ENCODE data around the gene MUC5AC.

MUC5AC gene

DNA sequence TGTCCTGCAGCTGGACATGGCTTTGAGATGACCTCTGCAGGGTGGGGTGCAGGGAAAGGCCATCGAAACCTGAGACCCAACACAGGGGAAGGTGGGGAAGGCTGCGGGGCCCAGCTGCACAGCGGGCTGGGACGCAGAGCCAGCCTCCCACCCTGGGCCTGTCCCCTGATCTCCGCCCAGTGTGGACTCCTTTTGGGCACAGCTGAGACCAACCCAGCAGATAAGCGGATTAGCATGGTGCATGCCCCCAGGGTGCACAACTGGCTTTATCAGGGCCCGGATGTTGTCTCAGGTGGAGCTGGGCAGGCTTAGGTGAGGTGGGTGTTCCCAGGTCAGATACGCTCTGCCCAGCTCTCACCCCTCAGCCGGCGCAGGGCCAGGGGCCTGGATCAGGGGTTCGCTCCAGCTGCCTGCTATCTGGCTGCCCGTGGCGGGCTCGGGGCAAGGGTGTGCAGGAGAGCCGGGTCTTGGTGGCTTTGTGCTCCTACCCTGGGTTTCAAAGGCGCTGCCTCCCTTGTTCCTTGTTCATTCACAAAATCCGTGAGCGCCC, 28.1 kb upstream of the MUC5AC start:
- TF ChIP-seq, protein P1, sequence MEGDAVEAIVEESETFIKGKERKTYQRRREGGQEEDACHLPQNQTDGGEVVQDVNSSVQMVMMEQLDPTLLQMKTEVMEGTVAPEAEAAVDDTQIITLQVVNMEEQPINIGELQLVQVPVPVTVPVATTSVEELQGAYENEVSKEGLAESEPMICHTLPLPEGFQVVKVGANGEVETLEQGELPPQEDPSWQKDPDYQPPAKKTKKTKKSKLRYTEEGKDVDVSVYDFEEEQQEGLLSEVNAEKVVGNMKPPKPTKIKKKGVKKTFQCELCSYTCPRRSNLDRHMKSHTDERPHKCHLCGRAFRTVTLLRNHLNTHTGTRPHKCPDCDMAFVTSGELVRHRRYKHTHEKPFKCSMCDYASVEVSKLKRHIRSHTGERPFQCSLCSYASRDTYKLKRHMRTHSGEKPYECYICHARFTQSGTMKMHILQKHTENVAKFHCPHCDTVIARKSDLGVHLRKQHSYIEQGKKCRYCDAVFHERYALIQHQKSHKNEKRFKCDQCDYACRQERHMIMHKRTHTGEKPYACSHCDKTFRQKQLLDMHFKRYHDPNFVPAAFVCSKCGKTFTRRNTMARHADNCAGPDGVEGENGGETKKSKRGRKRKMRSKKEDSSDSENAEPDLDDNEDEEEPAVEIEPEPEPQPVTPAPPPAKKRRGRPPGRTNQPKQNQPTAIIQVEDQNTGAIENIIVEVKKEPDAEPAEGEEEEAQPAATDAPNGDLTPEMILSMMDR (IDR thresholded peaks at IDR 0.05; ENCODE audit: low read depth, low read length): no peak

GRCh38 chr11:1130276-1131032, 27.3 kb upstream of the MUC5AC start:
- TF ChIP-seq, protein P1 (IDR thresholded peaks at IDR 0.05; ENCODE audit: low read depth, low read length): no peak
- H3K4me3 ChIP-seq (ENCODE audit: low read depth, low read length): no peak overlapping the region

More for the DNA sequence above, 28.1 kb upstream of the MUC5AC start:
- H3K4me3 ChIP-seq (ENCODE audit: low read depth, low read length): no peak overlapping the region

- TF ChIP-seq, protein P1 (IDR thresholded peaks at IDR 0.05; ENCODE audit: low read depth, low read length): no peak
- no peak overlapping the region for H3K4me3 ChIP-seq (ENCODE audit: low read depth, low read length)
These were observed 26.5 kb upstream of the MUC5AC start for GRCh38 chr11:1131033-1131911.

DNA sequence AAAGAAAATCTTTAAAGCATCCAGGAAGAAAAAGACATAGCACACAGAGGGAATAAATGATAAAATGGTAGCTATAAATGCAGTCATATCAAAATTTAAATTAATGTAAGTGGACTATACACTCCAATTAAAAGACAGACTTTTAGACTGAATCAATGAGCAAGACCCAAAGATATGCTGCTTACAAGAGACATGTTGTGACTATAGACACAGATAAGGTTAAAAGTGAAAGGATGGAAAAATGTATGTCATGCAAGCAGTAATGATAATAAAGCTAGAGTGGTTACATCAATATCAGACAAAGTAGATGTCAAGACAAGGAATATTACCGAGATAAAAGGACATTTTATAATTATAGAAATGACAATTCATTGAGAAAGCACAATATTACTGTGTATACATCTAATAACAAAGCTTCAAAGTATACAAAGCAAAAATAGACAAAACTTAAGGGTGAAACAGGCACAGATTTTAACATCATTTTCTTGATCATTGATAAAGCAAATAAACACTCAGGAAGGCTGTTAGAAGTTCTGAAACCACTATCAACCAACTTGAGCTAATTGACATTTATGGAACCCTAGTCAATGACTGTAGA, 22.8 kb upstream of the MUC5AC start:
- TF ChIP-seq, protein P1 (IDR thresholded peaks at IDR 0.05; ENCODE audit: low read depth, low read length): no peak
- H3K4me3 ChIP-seq (ENCODE audit: low read depth, low read length): no peak overlapping the region

DNA sequence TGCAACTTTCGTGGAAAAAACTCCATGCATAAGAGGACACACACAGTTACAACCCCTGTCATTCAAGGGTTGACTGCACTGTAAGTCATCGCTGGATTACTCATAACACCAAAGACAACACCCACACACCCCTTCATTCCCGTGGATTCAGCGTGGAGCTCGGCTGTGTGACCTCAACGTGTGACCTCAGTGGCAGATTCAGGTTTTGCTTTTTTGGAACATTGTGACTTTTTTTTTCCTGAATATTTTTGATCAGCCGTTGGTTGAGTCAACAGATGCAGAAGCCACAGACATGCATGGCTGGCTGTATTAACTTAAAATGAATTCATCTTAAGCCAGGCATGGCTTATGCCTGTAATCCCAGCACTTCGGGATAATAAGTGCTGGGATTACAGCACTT, 19.7 kb upstream of the MUC5AC start:
- H3K4me3 ChIP-seq (ENCODE audit: low read depth, low read length): no peak overlapping the region
- TF ChIP-seq, protein P1 (IDR thresholded peaks at IDR 0.05; ENCODE audit: low read depth, low read length): no peak

GRCh38 chr11:1139441-1140083, 18.2 kb upstream of the MUC5AC start:
- no peak overlapping the region for H3K4me3 ChIP-seq (ENCODE audit: low read depth, low read length)
- TF ChIP-seq, protein P1 (IDR thresholded peaks at IDR 0.05; ENCODE audit: low read depth, low read length): no peak
